Gastroesophageal sphincter (tissue), 3 donors: Measurements from ENCODE around the gene RAB11FIP3.

Experiments
- POLR2A ChIP-seq, 2 donors: fragments of 450-650 bp; IDR thresholded peaks; one replicate each; pipeline ENCODE4 v1.6.1; 2017; ENCODE audit warnings: antibody characterized with exemption in 2 of 2, mild to moderate bottlenecking in 2 of 2, moderate library complexity in 1 of 2
- POLR2AphosphoS5 ChIP-seq: sonication (generic); formaldehyde crosslinking; IDR thresholded peaks from one replicate; pipeline ENCODE4 v1.6.1; 2017; ENCODE audit warnings: antibody characterized with exemption
- TF ChIP-seq, protein P1 (sequence below), 4 experiments: fragments of 200-600 bp in 2 of 4; fragments of 450-650 bp in 2 of 4; sonication (generic) in 1 of 4; IDR thresholded peaks; one replicate each; pipeline ENCODE4 v1.5.1; 2017 to 2019; ENCODE audit warnings: antibody characterized with exemption in 4 of 4, mild to moderate bottlenecking in 2 of 4, moderate library complexity in 2 of 4

DNA sequence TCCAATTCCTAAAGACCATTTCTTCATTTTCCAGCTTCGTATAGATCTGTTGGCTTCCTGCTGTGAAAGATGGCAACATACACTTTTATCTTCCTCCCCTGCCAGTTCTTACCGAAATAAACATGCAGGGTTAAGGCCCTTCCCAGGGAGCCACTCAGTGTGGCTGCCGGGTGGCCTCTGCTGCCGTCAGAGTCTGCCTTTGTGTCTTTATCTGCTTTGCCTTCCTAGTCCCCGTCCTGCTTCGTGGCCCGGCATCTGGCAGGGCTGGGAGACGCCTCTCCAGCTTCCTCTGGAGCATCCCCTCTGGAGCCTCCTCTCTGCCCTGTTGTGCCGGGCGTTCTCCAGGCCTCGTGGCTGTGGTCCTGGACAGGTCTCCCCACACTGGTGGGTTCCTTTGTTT, 71.8 kb downstream of the RAB11FIP3 start:
- TF ChIP-seq, protein P1, sequence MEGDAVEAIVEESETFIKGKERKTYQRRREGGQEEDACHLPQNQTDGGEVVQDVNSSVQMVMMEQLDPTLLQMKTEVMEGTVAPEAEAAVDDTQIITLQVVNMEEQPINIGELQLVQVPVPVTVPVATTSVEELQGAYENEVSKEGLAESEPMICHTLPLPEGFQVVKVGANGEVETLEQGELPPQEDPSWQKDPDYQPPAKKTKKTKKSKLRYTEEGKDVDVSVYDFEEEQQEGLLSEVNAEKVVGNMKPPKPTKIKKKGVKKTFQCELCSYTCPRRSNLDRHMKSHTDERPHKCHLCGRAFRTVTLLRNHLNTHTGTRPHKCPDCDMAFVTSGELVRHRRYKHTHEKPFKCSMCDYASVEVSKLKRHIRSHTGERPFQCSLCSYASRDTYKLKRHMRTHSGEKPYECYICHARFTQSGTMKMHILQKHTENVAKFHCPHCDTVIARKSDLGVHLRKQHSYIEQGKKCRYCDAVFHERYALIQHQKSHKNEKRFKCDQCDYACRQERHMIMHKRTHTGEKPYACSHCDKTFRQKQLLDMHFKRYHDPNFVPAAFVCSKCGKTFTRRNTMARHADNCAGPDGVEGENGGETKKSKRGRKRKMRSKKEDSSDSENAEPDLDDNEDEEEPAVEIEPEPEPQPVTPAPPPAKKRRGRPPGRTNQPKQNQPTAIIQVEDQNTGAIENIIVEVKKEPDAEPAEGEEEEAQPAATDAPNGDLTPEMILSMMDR (IDR thresholded peaks at IDR 0.05), result no peak
- TF ChIP-seq POLR2AphosphoS5 (no peak), POLR2A (IDR thresholded peaks at IDR 0.05) (no peak)
